HG03064 (cell line): Measurements from ENCODE around the gene AKAP7.

ENCODE experiments used
- ATAC-seq: cut with Tn5 transposase; IDR thresholded peaks from one replicate; pipeline ENCODE4 v1.9.1; 2021; ENCODE audit warnings: low read depth; ENCODE audit not compliant: unreplicated experiment

Gene AKAP7

DNA sequence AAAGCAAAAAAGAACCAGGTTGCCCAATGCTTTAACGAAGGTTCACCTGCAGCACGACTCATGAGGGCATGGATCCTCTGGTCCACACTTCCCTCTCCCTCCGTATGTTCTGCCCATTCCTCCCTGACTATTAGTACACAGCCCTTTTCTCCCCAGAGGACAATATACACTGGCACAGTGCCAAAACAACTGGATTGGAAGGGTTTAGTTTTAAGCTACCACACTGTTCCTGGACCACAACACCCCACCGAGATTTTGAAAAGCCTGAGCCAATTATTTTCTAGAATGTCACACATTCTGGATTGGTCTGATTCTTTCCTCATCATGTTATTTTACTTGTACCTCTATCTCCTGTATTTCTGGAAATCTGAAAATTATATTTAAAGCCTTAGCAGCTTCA is 2.9 kb upstream of the AKAP7 start:
- ATAC-seq: no peak

GRCh38 chr6:131134220-131134979 is 867 bp upstream of the AKAP7 start:
- no peak for ATAC-seq

DNA sequence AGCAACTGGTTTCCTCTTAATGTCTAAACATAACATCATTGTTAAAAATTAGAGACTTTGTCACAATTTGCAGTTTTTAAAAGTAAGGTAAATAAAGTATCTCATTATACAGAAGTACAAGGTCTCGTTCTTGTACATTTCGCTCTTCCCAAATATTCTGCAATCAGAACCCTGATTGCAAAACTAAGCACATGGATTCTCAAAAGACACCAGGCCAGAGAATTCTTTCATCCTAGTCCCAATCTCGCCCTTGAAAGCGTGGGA is 355 bp upstream of the AKAP7 start:
- ATAC-seq: no peak

GRCh38 chr6:131136021-131136786 is 937 bp downstream of the AKAP7 start:
- no peak for ATAC-seq

- no peak for ATAC-seq
Observed at GRCh38 chr6:131139599-131139998, 4.3 kb downstream of the AKAP7 start.

- ATAC-seq: no peak
Observed at GRCh38 chr6:131143319-131143718, 8.1 kb downstream of the AKAP7 start.

- ATAC-seq: no peak
Observed at GRCh38 chr6:131146865-131147264, 11.6 kb downstream of the AKAP7 start.

- no peak for ATAC-seq
Observed at GRCh38 chr6:131156411-131156810, 21.1 kb downstream of the AKAP7 start.

DNA sequence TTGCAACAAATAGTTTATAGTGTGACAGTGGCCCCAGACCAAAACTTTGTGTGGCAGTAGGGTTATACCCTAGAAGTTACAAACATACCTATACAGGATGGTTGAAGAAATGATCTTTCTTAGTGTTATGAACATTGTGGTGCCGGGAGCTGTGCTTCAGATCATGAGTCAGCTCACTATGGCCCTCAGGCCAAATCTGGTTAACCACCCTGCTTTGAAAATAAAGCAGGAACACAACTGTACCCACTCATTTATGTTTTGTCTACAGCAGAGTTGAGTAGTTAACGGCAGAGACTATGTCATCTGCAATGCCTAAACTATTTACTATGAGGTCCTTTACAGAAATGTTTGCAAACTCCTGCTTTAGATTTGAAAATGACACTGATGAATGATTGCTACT is 24.3 kb downstream of the AKAP7 start:
- ATAC-seq: no peak

GRCh38 chr6:131160254-131160758 is 25.0 kb downstream of the AKAP7 start:
- ATAC-seq: no peak

- ATAC-seq: no peak
Observed at GRCh38 chr6:131161987-131162386, 26.7 kb downstream of the AKAP7 start.

DNA sequence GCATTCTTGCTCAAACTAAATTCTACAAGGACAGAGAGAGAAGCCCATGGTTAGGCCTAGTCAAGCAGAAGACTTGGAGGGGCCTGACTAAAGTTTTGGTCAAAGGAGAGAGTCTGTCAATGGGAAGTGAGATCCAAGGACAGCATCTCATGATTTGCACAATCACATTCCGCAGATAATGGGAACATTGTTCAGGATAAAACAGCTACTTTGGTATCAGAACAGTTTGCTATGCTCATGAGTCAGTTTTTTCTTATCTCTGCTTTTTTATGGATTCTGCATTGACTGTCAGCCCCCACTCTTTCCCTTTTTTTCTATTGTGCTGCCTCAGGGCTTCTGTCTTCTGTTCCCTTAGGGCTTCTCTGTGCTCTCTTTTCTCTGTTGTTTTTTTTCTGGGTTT is 28.6 kb downstream of the AKAP7 start:
- ATAC-seq: no peak

- ATAC-seq: no peak
Observed at GRCh38 chr6:131164506-131164905, 29.2 kb downstream of the AKAP7 start.

GRCh38 chr6:131167773-131168172 is 32.5 kb downstream of the AKAP7 start:
- no peak for ATAC-seq

GRCh38 chr6:131169613-131170012 is 34.3 kb downstream of the AKAP7 start:
- no peak for ATAC-seq

- ATAC-seq: no peak
Observed at GRCh38 chr6:131172222-131172621, 37.0 kb downstream of the AKAP7 start.

DNA sequence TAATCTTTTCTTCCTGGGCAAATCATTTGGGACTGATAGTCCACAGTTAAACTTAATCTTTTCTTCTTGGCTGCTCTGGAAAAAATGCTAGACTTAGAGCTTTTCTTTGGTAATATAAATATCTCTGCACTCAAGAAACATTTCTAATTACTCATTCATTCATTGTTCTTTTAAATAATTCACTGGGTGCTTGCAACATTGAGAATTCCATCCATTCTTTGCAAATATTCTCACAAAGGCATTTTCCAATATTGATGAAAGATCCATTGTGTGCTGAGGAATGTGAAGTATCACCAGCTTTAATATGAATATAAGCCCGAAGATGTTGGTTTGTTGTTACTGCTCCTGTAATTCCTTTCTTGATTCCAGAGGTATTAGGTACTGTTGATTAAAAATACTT is 38.4 kb downstream of the AKAP7 start:
- ATAC-seq: no peak

DNA sequence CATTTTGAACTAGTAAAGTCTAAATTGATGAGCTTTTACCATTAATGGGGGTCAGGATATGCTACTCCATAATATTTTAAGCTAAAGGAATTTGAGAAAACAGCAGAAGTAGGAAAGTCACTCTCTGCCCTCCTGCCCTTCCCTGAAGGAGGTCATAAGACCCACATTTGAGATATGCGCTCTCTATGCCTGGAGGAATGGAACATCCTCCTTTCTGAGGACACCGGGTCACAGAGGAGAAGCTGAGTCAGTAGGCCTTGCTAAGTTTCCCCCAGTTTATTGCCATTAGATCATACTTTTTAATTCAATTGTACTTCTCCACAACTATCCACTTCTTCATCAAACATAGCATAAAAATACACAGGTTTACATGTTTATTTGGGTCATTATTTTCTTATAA is 40.3 kb downstream of the AKAP7 start:
- ATAC-seq: no peak

GRCh38 chr6:131177996-131178395 is 42.7 kb downstream of the AKAP7 start:
- no peak for ATAC-seq

GRCh38 chr6:131182991-131183425 is 47.7 kb downstream of the AKAP7 start:
- no peak for ATAC-seq

- ATAC-seq: no peak
Observed at GRCh38 chr6:131183427-131184095, 48.3 kb downstream of the AKAP7 start.

- no peak for ATAC-seq
Observed at GRCh38 chr6:131191590-131191989, 56.3 kb downstream of the AKAP7 start.
